ENCODE results near the gene GYG1.

GYG1 gene

DNA sequence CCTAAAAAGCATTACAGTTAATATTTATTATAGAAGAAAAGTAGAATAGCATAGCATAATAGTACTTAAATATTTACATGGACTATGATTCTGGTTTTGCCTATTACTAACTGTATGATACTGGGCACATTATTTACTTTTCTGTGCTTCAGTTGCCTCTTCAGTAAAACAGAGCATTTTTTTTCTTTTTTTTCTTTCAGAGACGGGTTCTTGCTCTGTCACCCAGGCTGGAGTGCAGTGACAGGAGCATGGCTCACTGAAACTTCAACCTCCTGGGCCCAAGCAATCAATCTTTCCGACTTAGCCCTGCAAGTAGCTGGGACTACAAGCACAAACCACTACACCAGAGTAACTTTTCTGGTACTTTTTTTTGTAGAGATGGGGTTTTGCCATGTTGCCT is 47.0 kb downstream of the GYG1 start:
- H3K36me3 ChIP-seq (ENCODE audit: control insufficient read depth, insufficient read depth, low read length): peaks cover 43% of the 10 kb centered on the region
- 93% methylated on average over 1 of the region's 2 CpGs; no CpG with 5 or more reads in 1 of the 2 experiments for WGBS, 2 experiments (ENCODE audit: insufficient coverage in 2 of 2)
- no peak overlapping the region for H3K27ac ChIP-seq (ENCODE audit: low read depth, low read length, severe bottlenecking)

DNA sequence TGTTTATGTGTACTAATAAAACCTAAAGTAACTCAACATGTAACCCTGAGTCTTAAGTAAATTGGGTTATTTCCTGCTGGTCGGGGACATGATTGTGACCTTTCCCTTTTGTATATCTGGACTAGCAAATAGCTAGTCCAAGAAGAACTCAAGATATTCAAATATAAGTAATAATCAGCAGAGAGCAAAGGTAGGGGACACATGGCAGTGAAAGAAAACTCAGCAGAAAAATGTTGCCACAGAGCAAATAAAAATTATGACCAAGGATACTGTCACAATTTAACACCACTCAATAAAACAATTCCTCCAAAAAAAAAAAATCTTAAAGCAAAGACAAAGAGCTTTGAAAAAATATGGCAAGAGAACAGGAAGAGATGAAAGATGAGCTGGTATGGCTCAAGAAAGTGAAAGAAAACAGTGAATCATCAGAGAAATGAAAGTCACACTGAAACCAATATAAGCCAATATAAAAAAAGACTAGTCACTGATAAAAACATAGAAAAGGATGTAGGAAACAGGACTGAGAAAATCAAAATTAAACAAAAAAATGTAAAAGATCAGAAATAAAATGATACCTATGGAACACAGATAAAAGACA is 51.5 kb downstream of the GYG1 start:
- peaks cover 36% of the 10 kb centered on the region for H3K36me3 ChIP-seq (ENCODE audit: control insufficient read depth, insufficient read depth, low read length)
- H3K4me3 ChIP-seq (ENCODE audit: extremely low read depth, insufficient read depth, low read length, poor library complexity, severe bottlenecking): no peak overlapping the region
- H3K27ac ChIP-seq (ENCODE audit: low read depth, low read length, severe bottlenecking): no peak overlapping the region
- H3K9me3 ChIP-seq (ENCODE audit: control insufficient read depth, low read length): no peaks in the 10 kb centered on the region
- no peaks in the 10 kb centered on the region for H3K4me1 ChIP-seq (ENCODE audit: control insufficient read depth, insufficient read depth, low read length, poor library complexity, severe bottlenecking)
- WGBS, 2 experiments (ENCODE audit: insufficient coverage in 2 of 2): no CpG with 5 or more reads among the region's 1 CpG

More for the DNA sequence above, 47.0 kb downstream of the GYG1 start:
- no peaks in the 10 kb centered on the region for H3K4me1 ChIP-seq (ENCODE audit: control insufficient read depth, insufficient read depth, low read length, poor library complexity, severe bottlenecking)
- no peak overlapping the region for H3K4me3 ChIP-seq (ENCODE audit: extremely low read depth, insufficient read depth, low read length, poor library complexity, severe bottlenecking)
- no peaks in the 10 kb centered on the region for H3K9me3 ChIP-seq (ENCODE audit: control insufficient read depth, low read length)

DNA sequence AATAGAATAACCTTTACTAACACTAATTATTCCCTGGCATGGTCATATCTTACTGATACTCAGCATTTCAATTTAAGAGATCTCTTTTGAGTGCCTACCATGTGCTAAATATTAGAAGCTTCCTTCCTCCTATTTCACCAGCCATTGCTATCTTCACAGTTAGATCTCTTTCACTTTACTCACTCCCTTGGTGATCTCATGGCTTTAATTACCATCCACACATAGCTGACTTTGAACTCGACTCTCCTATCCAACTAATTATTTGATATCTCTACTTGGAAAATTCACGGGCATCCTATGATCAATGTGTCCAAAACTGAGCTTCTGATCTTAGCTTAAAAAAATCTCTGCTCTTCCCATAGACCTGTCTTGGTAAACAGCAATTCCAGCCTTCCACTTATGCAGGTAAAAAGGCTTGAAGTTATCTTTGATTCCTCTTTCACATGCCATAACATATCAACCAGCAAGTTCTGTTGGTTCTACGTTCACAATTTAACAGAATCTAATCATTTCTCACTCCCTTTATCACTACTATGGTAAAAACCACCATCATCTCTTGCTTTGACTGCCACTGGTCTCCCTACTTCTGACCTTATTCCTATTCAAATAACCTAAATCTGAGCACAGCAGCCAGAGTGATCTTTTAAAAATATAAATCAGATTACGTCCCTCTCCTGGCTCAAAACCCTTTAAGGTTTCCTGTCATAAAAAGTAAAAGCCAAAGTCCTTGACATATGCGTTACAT is 53.2 kb downstream of the GYG1 start:
- H3K4me1 ChIP-seq (ENCODE audit: control insufficient read depth, insufficient read depth, low read length, poor library complexity, severe bottlenecking): no peaks in the 10 kb centered on the region
- no peak overlapping the region for H3K4me3 ChIP-seq (ENCODE audit: extremely low read depth, insufficient read depth, low read length, poor library complexity, severe bottlenecking)
- H3K36me3 ChIP-seq (ENCODE audit: control insufficient read depth, insufficient read depth, low read length): peaks cover 32% of the 10 kb centered on the region
- H3K9me3 ChIP-seq (ENCODE audit: control insufficient read depth, low read length): no peaks in the 10 kb centered on the region
- H3K27ac ChIP-seq (ENCODE audit: low read depth, low read length, severe bottlenecking): no peak overlapping the region
- WGBS, 2 experiments (ENCODE audit: insufficient coverage in 2 of 2): 90 to 95% methylated on average over 5 of the region's 5 CpGs

DNA sequence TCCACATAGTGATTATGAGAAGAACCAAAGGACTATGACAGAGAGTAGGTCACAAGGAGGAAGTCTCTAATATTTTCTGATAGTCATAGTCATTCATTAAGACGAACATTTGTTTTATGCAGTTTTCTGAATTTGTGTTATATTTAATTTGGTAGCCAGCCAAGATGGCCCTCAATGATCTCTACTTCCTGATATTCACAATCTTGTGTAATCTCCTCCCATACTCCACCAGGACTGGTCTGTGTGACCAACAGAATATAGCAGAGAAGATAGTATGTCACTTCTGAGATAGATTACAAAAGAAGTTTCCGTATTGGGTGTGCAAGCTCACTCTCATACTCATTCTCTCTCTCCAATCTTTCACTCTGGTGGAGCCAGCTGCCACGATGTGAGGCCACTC is 64.2 kb downstream of the GYG1 start:
- no peaks in the 10 kb centered on the region for H3K9me3 ChIP-seq (ENCODE audit: control insufficient read depth, low read length)
- no peak overlapping the region for H3K27ac ChIP-seq (ENCODE audit: low read depth, low read length, severe bottlenecking)
- peaks cover 42% of the 10 kb centered on the region for H3K36me3 ChIP-seq (ENCODE audit: control insufficient read depth, insufficient read depth, low read length)
- 100% methylated on average over 1 of the region's 3 CpGs; no CpG with 5 or more reads in 1 of the 2 experiments for WGBS, 2 experiments (ENCODE audit: insufficient coverage in 2 of 2)
- no peaks in the 10 kb centered on the region for H3K4me1 ChIP-seq (ENCODE audit: control insufficient read depth, insufficient read depth, low read length, poor library complexity, severe bottlenecking)
- H3K4me3 ChIP-seq (ENCODE audit: extremely low read depth, insufficient read depth, low read length, poor library complexity, severe bottlenecking): no peak overlapping the region

DNA sequence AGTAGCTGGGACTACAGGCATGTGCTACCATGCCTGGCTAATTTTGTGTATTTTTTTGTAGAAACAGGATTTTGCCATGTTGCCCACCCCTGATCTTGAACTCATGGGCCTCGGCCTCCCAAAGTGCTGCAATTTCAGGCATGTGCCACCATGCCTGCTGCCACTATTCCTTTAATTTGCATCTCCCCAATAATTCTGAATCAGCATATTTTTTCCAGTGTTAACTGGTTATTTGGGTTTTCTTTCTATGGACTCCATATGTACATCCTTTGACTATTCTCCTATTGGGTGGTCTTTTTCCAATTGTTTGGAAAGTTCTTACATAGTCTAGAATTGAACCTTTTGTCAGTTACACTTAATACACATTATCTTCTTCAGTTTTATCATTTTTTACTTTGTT is 66.9 kb downstream of the GYG1 start:
- peaks cover 30% of the 10 kb centered on the region for H3K36me3 ChIP-seq (ENCODE audit: control insufficient read depth, insufficient read depth, low read length)
- H3K27ac ChIP-seq (ENCODE audit: low read depth, low read length, severe bottlenecking): no peak overlapping the region
- H3K4me1 ChIP-seq (ENCODE audit: control insufficient read depth, insufficient read depth, low read length, poor library complexity, severe bottlenecking): no peaks in the 10 kb centered on the region
- no peaks in the 10 kb centered on the region for H3K9me3 ChIP-seq (ENCODE audit: control insufficient read depth, low read length)
- WGBS, 2 experiments (ENCODE audit: insufficient coverage in 2 of 2): 88% methylated on average over 1 of the region's 1 CpG; no CpG with 5 or more reads in 1 of the 2 experiments
- H3K4me3 ChIP-seq (ENCODE audit: extremely low read depth, insufficient read depth, low read length, poor library complexity, severe bottlenecking): no peak overlapping the region

DNA sequence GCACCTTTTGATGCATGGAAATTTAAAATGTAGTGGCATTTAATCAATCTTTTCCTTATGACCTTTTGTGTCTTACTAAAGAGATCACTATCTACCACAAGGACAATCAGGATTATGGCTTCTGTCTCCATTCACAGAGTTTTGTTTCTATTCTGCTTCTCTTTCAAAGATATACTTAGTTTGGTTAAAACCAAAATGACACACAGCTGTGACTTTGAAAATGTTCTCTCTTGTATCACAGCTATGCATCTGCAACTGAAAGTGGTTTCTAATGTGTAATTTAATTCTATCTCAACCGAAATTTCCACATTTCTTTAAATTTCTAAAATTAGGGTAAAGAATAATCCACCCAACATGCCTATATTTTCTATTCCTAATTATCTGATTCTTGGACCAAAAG is 67.3 kb downstream of the GYG1 start:
- Histone ChIP-seq H3K4me1 (ENCODE audit: control insufficient read depth, insufficient read depth, low read length, poor library complexity, severe bottlenecking) (no peaks in the 10 kb centered on the region), H3K36me3 (ENCODE audit: control insufficient read depth, insufficient read depth, low read length) (peaks cover 28% of the 10 kb centered on the region), H3K27ac (ENCODE audit: low read depth, low read length, severe bottlenecking) (no peak overlapping the region), H3K4me3 (ENCODE audit: extremely low read depth, insufficient read depth, low read length, poor library complexity, severe bottlenecking) (no peak overlapping the region), H3K9me3 (ENCODE audit: control insufficient read depth, low read length) (no peaks in the 10 kb centered on the region)
- no CpG with 5 or more reads among the region's 1 CpG for WGBS, 2 experiments (ENCODE audit: insufficient coverage in 2 of 2)

DNA sequence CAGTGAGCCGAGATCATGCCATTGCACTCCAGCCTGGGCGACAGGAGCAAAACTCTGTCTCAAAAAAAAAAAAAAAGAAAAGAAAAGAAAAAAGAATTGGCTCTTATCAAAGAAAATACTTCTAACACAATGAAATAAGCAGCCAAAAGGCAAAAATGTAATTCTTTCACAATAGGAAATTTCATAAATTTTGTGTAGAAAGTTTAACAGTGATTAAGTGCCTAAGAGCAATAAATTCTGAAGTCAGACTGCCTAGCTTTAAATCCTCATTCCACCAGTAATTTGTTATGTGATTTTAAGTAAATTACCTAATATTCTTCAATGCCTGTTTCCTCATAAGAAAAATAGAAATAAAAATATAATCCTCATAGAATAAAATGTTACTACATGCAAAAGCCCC is 70.4 kb downstream of the GYG1 start:
- Histone ChIP-seq H3K27ac (ENCODE audit: low read depth, low read length, severe bottlenecking) (no peak overlapping the region), H3K4me3 (ENCODE audit: extremely low read depth, insufficient read depth, low read length, poor library complexity, severe bottlenecking) (no peak overlapping the region), H3K36me3 (ENCODE audit: control insufficient read depth, insufficient read depth, low read length) (peaks cover 29% of the 10 kb centered on the region), H3K9me3 (ENCODE audit: control insufficient read depth, low read length) (no peaks in the 10 kb centered on the region), H3K4me1 (ENCODE audit: control insufficient read depth, insufficient read depth, low read length, poor library complexity, severe bottlenecking) (no peaks in the 10 kb centered on the region)
- 100% methylated on average over 1 of the region's 2 CpGs; no CpG with 5 or more reads in 1 of the 2 experiments for WGBS, 2 experiments (ENCODE audit: insufficient coverage in 2 of 2)

DNA sequence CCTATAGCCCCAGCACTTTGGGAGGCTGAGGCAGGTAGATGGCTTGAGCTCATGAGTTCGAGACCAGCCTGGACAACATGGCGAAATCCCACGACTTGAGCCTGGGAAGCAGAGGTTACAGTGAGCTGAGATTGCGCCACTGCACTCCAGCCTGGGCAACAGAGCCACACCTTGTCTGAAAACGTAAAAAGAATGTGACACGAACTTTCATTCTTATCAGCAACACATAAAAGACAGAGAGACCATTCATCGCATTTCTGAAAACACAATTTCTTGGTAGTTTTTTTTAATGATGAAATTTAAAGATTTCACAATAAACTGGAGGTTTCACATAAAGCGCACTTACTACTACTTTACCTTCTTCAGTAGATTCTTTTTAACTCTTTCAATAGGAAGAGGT is 76.5 kb downstream of the GYG1 start:
- Histone ChIP-seq H3K4me3 (ENCODE audit: extremely low read depth, insufficient read depth, low read length, poor library complexity, severe bottlenecking) (no peak overlapping the region), H3K9me3 (ENCODE audit: control insufficient read depth, low read length) (no peaks in the 10 kb centered on the region), H3K4me1 (ENCODE audit: control insufficient read depth, insufficient read depth, low read length, poor library complexity, severe bottlenecking) (no peaks in the 10 kb centered on the region), H3K36me3 (ENCODE audit: control insufficient read depth, insufficient read depth, low read length) (peaks cover 56% of the 10 kb centered on the region), H3K27ac (ENCODE audit: low read depth, low read length, severe bottlenecking) (no peak overlapping the region)
- WGBS, 2 experiments (ENCODE audit: insufficient coverage in 2 of 2): 96 to 100% methylated on average over 2 to 4 of the region's 8 CpGs
